Measurements from ENCODE around the gene ABCC10.
A peak's percentile ranks its signal among the peaks of the same experiment; 100 is the strongest.

ABCC10 gene

DNA sequence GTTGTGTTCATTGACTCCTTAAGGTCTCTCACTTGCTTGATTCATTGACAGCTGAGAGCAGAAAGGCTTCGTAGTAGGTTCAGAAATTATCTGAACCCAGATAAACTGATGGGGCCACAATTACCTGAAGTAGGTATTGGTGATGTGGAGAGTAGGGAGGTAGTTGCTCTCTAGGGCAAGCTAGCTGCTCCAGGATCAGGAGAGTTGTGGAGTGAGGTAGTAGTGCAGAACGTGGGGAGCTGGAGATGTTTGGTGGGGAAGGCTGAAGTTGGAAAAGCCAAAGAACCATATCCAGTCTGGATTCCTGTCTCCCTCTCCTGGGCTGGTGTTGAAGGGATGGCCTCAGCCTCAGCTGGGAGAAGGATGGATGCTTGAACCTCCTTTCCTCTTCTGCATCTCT, 65.9 kb downstream of the ABCC10 start:
- Histone ChIP-seq H3K36me3 (peaks cover 14% of the 10 kb centered on the region), H3K9me3 (no peaks in the 10 kb centered on the region), H3K4me3 (ENCODE audit: low read depth, low read length) (no peak overlapping the region), H3K27me3 (no peaks in the 10 kb centered on the region), H3K4me1 (peaks cover 19% of the 10 kb centered on the region)
- no peak for DNase-seq
- TF ChIP-seq, protein P1, sequence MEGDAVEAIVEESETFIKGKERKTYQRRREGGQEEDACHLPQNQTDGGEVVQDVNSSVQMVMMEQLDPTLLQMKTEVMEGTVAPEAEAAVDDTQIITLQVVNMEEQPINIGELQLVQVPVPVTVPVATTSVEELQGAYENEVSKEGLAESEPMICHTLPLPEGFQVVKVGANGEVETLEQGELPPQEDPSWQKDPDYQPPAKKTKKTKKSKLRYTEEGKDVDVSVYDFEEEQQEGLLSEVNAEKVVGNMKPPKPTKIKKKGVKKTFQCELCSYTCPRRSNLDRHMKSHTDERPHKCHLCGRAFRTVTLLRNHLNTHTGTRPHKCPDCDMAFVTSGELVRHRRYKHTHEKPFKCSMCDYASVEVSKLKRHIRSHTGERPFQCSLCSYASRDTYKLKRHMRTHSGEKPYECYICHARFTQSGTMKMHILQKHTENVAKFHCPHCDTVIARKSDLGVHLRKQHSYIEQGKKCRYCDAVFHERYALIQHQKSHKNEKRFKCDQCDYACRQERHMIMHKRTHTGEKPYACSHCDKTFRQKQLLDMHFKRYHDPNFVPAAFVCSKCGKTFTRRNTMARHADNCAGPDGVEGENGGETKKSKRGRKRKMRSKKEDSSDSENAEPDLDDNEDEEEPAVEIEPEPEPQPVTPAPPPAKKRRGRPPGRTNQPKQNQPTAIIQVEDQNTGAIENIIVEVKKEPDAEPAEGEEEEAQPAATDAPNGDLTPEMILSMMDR (IDR thresholded peaks at IDR 0.05; ENCODE audit: low read depth, low read length) = no peak

DNA sequence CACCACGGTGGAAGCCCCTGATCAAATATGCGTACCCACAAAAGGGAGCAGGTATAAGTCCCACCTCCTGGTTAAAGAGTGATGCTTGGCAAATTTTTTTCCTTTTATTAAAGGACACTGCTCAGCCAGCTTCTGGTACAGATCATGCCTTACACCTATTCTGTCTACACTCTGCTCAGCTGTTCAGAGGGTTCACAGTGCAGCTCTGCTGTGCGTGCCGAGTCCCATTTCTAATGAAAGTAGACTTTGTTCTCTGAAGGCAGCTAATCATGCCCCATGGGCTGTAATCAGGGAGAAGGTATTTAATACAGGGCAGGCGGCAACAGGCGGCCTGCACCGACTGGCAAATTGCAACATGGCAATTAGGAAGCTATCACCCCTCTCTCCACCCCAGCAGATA, 66.5 kb downstream of the ABCC10 start:
- peaks cover 17% of the 10 kb centered on the region for H3K36me3 ChIP-seq
- TF ChIP-seq, protein P1 (IDR thresholded peaks at IDR 0.05; ENCODE audit: low read depth, low read length) = no peak
- H3K27me3 ChIP-seq = no peaks in the 10 kb centered on the region
- DNase-seq = no peak
- no peak overlapping the region for H3K4me3 ChIP-seq (ENCODE audit: low read depth, low read length)
- H3K9me3 ChIP-seq = no peaks in the 10 kb centered on the region
- H3K4me1 ChIP-seq = peaks cover 14% of the 10 kb centered on the region

DNA sequence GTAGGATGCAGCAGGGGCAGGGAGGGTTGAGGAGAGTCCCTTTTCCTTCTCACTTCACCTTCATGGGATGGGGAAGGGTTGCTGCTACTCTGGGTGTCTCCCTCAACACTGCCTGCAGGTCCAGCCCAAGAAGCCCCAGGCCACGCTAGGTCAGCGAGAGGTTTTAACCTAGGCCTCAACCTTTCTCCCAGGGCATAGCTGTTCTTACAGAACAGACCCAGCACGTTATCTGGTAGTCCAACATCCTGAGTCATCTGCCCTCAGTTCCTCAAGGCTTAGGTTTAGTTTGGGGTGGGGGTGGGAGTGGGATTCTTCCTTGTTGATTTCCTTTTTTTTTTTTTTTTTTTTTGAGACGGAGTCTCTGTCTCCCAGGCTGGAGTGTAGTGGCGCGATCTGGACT, 67.0 kb downstream of the ABCC10 start:
- peaks cover 10% of the 10 kb centered on the region for H3K4me1 ChIP-seq
- DNase-seq = no peak
- TF ChIP-seq, protein P1 (IDR thresholded peaks at IDR 0.05; ENCODE audit: low read depth, low read length) = no peak
- H3K27me3 ChIP-seq = no peaks in the 10 kb centered on the region
- H3K9me3 ChIP-seq = no peaks in the 10 kb centered on the region
- H3K36me3 ChIP-seq = peaks cover 22% of the 10 kb centered on the region
- no peak overlapping the region for H3K4me3 ChIP-seq (ENCODE audit: low read depth, low read length)

DNA sequence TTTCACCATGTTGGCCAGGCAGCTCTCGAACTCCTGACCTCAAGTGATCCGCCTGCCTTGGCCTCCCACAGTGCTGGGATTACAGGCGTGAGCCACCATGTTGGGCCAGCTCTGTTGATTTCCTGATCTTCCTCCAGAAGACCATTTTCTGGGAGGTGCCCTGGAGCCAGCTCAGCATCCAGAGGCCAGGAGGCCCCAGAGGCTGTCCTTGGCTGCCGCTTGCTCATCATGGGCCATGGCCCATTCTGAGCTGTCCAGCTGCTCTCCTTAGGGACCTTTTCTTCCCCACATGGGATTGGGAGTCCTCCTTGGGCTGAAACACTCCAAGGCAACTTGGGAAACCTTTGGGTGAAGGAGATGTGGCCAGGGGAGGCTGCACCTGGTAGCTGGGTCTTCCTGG, 67.4 kb downstream of the ABCC10 start:
- peaks cover 8% of the 10 kb centered on the region for H3K4me1 ChIP-seq
- no peaks in the 10 kb centered on the region for H3K27me3 ChIP-seq
- H3K36me3 ChIP-seq = peaks cover 25% of the 10 kb centered on the region
- H3K4me3 ChIP-seq (ENCODE audit: low read depth, low read length) = no peak overlapping the region
- no peaks in the 10 kb centered on the region for H3K9me3 ChIP-seq
- TF ChIP-seq, protein P1 (IDR thresholded peaks at IDR 0.05; ENCODE audit: low read depth, low read length) = no peak
- DNase-seq = no peak

DNA sequence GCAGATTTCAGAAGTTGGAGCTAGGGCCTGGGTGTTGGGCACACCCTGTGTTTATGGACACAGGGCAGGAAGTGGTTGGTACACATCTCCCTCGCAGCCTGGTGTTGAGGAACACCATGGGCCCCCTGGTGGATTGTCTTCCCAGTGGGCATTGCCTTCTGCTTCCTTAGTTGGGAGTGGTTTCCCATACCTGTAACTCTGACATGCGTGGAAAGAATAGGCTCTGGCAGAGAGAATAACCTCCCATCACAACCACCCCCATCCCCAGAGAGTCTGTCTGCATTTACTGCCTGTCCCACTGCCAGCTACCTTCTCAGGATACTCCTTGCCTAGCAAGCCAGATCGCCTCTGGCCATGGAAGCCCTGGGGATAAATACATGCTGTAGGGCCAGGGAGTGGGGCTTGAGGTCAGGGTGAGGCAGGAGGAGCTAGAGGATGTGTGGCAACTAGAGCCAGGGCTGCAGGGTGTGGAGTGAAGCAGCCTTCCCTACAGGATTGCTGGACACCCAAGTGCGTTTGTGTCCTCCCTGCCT, 68.1 kb downstream of the ABCC10 start:
- Histone ChIP-seq H3K9me3 (no peaks in the 10 kb centered on the region), H3K4me3 (ENCODE audit: low read depth, low read length) (no peak overlapping the region), H3K27me3 (no peaks in the 10 kb centered on the region), H3K36me3 (peaks cover 21% of the 10 kb centered on the region), H3K4me1 (peaks cover 2% of the 10 kb centered on the region; the same call in 1 of the 2 replicates)
- TF ChIP-seq, protein P1 (IDR thresholded peaks at IDR 0.05; ENCODE audit: low read depth, low read length) = peak; percentile 21; the same call in 1 of the 2 replicates
- DNase-seq = no peak

DNA sequence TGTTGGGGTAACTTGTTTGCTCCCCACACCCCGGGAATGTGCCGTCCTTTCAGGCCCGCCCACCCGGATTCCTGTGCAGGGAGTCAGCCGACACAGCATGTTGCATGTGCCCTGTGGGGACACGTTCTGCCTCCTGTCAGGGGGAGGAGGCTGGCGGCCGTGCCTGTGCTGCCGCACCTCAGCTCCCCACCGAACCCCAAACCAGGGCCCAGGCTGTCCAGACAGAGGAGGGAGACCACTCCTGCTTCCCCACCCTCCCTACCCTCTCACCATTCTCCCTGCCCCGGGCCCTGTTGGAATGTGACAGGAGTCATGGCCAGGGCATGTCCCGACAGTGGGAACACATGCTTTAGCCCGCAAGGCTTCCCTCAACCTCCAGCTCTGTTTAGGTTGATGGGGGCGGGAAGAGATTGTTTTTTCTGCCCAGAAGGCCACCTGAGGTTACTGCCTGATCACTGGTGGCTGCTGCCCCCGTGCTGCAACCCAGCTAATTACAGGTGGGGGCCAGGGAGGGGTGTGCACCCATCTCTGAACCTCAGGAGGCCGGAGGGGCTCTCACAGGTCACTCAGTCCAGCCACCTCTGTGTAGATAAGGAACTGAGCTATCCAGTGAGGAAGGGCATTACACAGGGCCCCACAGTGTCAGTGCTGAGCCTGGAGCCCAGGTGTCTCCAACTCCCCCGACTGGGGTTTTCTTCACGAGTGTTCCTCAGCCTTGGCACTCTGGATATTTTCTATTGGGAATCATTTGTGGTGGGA, 69.2 kb downstream of the ABCC10 start:
- H3K4me3 ChIP-seq (ENCODE audit: low read depth, low read length) = no peak overlapping the region

More for the DNA sequence above, 69.2 kb downstream of the ABCC10 start:
- Histone ChIP-seq H3K27me3 (no peaks in the 10 kb centered on the region), H3K4me1 (peaks cover 2% of the 10 kb centered on the region; the same call in 1 of the 2 replicates), H3K36me3 (peaks cover 21% of the 10 kb centered on the region), H3K9me3 (no peaks in the 10 kb centered on the region)
- TF ChIP-seq, protein P1 (IDR thresholded peaks at IDR 0.05; ENCODE audit: low read depth, low read length) = peak; percentile 58
- peak; percentile 53 for DNase-seq

Data from BE2C (cell line).